ENCODE results near the gene FDXR.

- TF ChIP-seq POLR2AphosphoS5 (IDR thresholded peaks at IDR 0.05; ENCODE audit: low read depth) (no peak), CTCF (IDR thresholded peaks at IDR 0.05; ENCODE audit: insufficient read depth, low read length) (no peak), REST (IDR thresholded peaks at IDR 0.05; ENCODE audit: insufficient replicate concordance, low read depth) (no peak), GABPA (IDR thresholded peaks at IDR 0.05; ENCODE audit: low read depth) (no peak)
Measured at GRCh38 chr17:74814453-74814852, 58.3 kb downstream of the FDXR start.
